Right atrium auricular region (tissue), 2 donors: ENCODE results near the gene TSPOAP1. TPM values are rescaled to one million over a fixed set of nuclear protein-coding genes. Genes with fewer than 3 reads are reported as not detected.
A peak's percentile ranks its signal among the peaks of the same experiment; 100 is the strongest.

ENCODE experiments used
- DNase-seq: peaks from one replicate; pipeline ENCODE4 v3.0.0-alpha.2; 2019; ENCODE audit warnings: low spot score
- H3K27ac ChIP-seq, 2 donors: fragments of 200-600 bp; sonication (generic); 1 replicate in 1 of 2; 2 replicates in 1 of 2; pipeline ENCODE4 v1.5.1; 2016 to 2019
- H3K27me3 ChIP-seq, 2 donors: fragments of 200-600 bp; sonication (generic); one replicate each; pipeline versions ENCODE4 v1.5.1 to v1.6.0; 2017 to 2019
- H3K36me3 ChIP-seq: fragments of 200-600 bp; sonication (generic); one replicate; pipeline ENCODE4 v1.5.1; 2016
- H3K4me1 ChIP-seq, 2 donors: fragments of 200-600 bp; sonication (generic); one replicate each; pipeline versions ENCODE4 v1.5.1 to v1.6.0; 2017 to 2019
- H3K4me3 ChIP-seq, 2 donors: fragments of 200-600 bp; sonication (generic); 1 replicate in 1 of 2; 2 replicates in 1 of 2; pipeline ENCODE4 v1.5.1; 2017 to 2019; ENCODE audit warnings: mild to moderate bottlenecking in 1 of 2, moderate library complexity in 1 of 2
- H3K9me3 ChIP-seq, 2 donors: fragments of 200-600 bp; sonication (generic); one replicate each; pipeline ENCODE4 v1.5.1; 2019
- CTCF ChIP-seq, 2 donors: fragments of 200-600 bp; sonication (generic); IDR thresholded peaks; one replicate each; pipeline ENCODE4 v1.5.1; 2019; ENCODE audit warnings: antibody characterized with exemption in 2 of 2
- total RNA-seq, 2 donors: library from RNA; depleted of rRNA; stranded (reverse); fragments of >200 nt; gene quantifications; one replicate each; pipeline ENCODE4 v1.1.0, GENCODE V29; 2016

Gene TSPOAP1
- total RNA-seq, 2 donors from 2014 or later, result 6.1 to 8.5 TPM

- Histone ChIP-seq H3K36me3 (no peaks in the 10 kb centered on the region), H3K27me3 (no peaks in the 10 kb centered on the region), H3K9me3 (no peaks in the 10 kb centered on the region), H3K4me1 (peaks cover 0 to 9% of the 10 kb centered on the region in 2 donors), H3K4me3 (no peak overlapping the region), H3K27ac (no peak overlapping the region)
- no peak for TF ChIP-seq CTCF (IDR thresholded peaks at IDR 0.05)
- DNase-seq, result peak; percentile 28
Observed at GRCh38 chr17:58281511-58282011, 47.0 kb downstream of the TSPOAP1 start.

- Histone ChIP-seq H3K27me3 (no peaks in the 10 kb centered on the region), H3K4me3 (no peak within 1 kb of the TSS), H3K27ac (no peak within 1 kb of the TSS), H3K9me3 (no peaks in the 10 kb centered on the region), H3K36me3 (no peaks in the 10 kb centered on the region), H3K4me1 (peaks cover 0 to 9% of the 10 kb centered on the region in 2 donors)
- no peak for TF ChIP-seq CTCF (IDR thresholded peaks at IDR 0.05)
- DNase-seq, result peak; percentile 38
Observed at GRCh38 chr17:58280480-58281217, 47.9 kb downstream of the TSPOAP1 start, which contains the start of gene MPO. MPO (minus strand) TSS chr17:58280935; CDS start chr17:58280758, 177 bp downstream.

GRCh38 chr17:58279736-58280479, 48.7 kb downstream of the TSPOAP1 start:
- no peak for TF ChIP-seq CTCF (IDR thresholded peaks at IDR 0.05)
- H3K27ac ChIP-seq, result no peak overlapping the region
- peaks cover 0 to 9% of the 10 kb centered on the region in 2 donors for H3K4me1 ChIP-seq
- no peaks in the 10 kb centered on the region for H3K9me3 ChIP-seq
- H3K36me3 ChIP-seq, result no peaks in the 10 kb centered on the region
- H3K4me3 ChIP-seq, result no peak overlapping the region
- H3K27me3 ChIP-seq, result no peaks in the 10 kb centered on the region
- peak; percentile 56 for DNase-seq

GRCh38 chr17:58279016-58279711, 49.4 kb downstream of the TSPOAP1 start:
- Histone ChIP-seq H3K4me1 (peaks cover 0 to 9% of the 10 kb centered on the region in 2 donors), H3K36me3 (no peaks in the 10 kb centered on the region), H3K27me3 (no peaks in the 10 kb centered on the region), H3K27ac (peak overlapping the region in 1 of 2 donors; percentile 5), H3K4me3 (peak overlapping the region in 1 of 2 donors; percentile 33), H3K9me3 (no peaks in the 10 kb centered on the region)
- no peak for TF ChIP-seq CTCF (IDR thresholded peaks at IDR 0.05)
- DNase-seq, result peak; percentile 73

- H3K36me3 ChIP-seq, result no peaks in the 10 kb centered on the region
- no peak overlapping the region for H3K27ac ChIP-seq
- TF ChIP-seq CTCF (IDR thresholded peaks at IDR 0.05), result no peak
- H3K27me3 ChIP-seq, result no peaks in the 10 kb centered on the region
- DNase-seq, result peak; percentile 59
- H3K9me3 ChIP-seq, result no peaks in the 10 kb centered on the region
- H3K4me3 ChIP-seq, result peak overlapping the region in 1 of 2 donors; percentile 33
- H3K4me1 ChIP-seq, result peaks cover 0 to 9% of the 10 kb centered on the region in 2 donors
Observed at GRCh38 chr17:58278661-58279015, 50.0 kb downstream of the TSPOAP1 start.
